ENCODE measurements around the gene C1QL1.
A peak's percentile ranks its signal among the peaks of the same experiment; 100 is the strongest.

The C1QL1 gene

DNA sequence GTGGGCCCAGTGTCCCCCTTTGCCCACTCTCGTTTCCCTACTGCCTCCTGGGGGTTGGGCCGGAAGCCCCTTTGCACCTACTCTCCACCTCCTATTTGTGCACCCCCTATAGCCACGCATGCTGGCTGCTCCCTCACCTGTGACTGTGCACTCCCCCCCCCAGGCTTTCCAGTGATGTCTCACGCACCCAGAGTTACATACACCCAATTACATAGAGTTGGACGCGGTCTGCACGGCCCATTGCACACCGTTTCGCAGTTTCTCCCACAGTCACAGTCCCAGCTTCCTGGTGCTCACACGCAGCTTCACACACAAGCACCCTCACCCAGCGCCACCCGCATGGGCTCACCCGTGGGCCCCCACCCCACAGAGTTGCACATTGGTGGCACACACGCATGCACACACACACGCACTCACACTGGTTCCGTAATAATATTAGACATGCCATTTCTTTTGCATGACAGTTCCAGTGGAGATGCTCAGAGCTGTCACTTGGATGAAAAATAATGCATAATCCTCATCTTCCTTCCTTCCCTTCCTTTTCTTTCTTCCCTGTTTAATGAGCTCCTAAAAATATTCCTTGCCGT lies 21.5 kb upstream of the C1QL1 start:
- no peak for DNase-seq

DNA sequence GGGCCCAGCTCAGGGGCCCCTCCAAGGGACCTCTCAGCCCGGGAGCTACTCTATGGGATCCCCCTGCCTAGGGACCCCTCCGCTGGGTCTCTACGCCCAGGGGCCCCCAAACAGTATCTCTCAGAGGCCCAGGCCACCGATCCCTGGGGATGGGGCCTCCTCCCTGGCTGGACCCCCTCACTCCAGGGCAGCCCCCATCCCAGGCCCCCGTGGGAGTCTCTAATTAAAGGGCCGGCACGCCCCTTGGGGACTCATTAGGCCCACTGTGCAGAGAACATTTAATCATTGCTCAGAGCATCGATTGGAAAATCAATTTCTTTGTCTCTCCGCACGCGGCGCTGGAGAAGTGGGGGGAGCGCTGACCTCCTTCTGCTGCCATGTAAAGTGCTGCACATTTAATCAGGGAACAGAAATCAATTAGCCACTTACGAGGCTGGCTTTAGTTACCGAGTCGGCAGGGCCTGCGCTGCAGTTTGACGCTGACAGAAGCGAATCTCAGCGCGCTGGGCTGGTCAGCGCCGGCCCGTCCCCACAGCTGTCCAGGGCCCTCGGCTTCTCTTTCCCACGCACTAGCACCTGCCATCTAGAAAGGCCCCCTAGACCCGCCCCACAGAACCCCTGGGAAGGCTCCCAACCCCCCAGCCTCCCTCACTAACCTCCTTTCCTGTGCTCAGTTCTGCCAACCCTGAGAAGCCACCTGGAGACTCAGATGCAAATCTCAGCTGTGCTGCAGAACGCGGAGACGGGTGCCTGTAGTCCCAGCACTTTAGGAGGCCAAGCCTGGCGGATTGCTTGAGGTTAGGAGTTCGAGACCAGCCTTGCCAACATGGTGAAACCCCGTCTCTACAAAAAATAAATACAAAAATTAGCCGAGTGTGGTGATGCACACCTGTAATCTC lies 20.2 kb upstream of the C1QL1 start:
- no peak for DNase-seq

- DNase-seq: no peak
Observed at GRCh38 chr17:44983563-44983962, 15.5 kb upstream of the C1QL1 start.

GRCh38 chr17:44982113-44982702 lies 14.1 kb upstream of the C1QL1 start:
- no peak for DNase-seq

DNA sequence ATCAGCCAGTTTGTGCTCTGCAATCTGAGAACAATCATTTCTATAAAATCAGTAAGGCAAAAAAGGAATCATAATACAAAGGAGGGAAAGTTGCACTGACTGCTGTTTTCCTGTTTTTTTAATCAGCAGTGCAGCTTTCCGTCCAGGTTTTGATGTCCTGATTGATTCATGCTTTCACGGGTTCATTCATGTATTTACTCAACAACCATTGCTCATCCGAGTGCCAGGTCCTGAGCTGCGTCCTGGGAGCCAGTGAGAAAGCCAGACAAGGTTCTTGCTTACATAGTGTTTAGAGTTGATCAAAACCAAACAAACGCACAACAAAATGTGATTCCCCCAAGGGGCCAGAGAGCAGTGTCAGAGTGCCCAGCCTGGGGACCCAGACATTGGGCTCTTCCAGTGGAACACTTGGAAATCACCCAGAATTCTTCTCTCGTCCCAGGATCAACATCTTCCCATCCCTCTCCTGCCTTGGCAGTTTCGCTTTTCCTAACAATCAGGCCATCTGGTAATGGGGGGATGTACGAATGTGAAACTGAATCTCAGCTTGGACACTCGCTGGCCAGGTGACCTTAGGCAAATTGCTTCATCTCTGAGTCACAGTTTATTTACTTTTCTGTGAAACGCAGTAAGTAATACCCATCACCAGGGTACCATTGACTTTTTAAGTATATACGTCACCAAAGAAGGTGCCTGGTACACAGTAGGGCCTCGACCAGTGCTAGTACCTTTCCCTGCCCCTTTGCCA lies 13.3 kb upstream of the C1QL1 start:
- DNase-seq: no peak

- DNase-seq: no peak
Observed at GRCh38 chr17:44979426-44979995, 11.4 kb upstream of the C1QL1 start.

- no peak for DNase-seq
Observed at GRCh38 chr17:44978807-44979206, 10.7 kb upstream of the C1QL1 start.

DNA sequence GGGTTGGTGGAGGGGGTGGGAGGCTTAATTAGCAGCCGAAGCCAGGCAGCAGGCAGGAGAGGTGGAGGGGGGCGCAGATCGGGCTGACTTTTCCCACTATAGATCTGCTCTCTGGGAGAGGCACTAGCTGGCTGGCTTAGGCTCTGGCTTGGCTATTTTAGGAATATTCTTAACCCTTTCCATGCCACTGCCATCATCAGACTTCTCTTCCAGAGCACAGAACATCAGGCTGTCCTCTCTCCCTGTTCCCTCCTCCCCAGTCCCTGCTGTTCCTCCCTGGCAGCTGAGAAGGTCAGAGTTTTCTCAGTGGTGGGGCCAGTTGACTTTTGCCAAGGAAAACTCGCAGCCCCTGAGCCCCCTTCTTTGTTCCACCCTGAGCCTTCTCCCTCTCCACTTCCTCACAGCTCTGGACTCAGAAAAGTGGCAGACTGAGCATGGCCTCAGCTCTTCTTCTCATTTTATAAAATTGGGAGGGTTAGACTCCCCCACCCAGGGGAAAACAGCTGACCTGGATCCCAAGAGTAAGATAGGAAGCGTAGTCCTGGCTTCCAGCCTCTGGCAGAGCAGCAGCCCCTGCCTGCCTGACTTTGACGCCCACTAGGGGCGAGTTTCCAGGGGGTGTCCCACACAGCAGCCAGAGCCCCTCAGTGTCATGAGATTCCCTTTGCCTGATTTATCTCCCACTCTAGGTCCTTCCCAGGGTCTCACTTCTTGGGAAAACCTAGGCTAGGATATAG lies 9.9 kb upstream of the C1QL1 start:
- DNase-seq: no peak

DNA sequence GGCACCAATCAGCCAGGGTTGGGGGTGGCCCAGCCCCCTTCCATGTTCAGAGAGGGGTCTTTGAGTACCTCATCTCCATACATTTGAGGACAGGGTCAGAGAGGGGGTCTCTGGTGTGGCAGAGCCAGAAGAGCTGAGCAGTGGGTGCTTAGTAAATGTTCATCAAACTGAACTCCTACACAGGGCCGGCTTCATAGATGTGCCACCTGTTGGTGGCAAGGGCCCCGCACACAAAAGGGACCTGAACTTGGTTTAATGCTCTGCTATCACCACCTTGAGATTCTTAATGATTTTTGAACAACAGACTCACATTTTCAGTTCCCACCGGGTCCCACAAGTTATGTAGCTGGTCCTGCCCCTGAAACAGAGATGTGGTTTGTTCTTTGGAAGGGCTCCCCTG lies 9.0 kb upstream of the C1QL1 start:
- DNase-seq: no peak

DNA sequence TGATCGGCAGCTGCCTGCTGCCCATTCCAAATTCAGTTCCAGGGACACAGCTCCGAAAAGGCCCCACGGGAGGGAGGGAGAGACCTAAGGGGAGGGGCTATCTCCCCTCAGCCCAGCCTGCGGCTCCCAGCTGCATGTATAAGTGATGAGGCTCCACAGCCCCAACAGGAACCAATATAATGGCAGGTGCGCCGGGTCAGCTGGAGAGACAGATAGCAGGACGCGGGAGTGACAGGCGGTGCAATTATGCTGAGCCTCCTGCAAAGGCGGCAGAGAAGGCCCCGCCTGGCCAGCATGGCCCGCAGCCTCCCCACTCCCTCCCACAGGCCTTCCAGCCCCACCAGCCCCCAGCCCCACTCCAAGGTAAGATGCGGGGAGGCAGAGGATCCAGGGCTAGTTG lies 8.1 kb upstream of the C1QL1 start:
- no peak for DNase-seq

- no peak for DNase-seq
Observed at GRCh38 chr17:44972953-44973352, 4.8 kb upstream of the C1QL1 start.

DNA sequence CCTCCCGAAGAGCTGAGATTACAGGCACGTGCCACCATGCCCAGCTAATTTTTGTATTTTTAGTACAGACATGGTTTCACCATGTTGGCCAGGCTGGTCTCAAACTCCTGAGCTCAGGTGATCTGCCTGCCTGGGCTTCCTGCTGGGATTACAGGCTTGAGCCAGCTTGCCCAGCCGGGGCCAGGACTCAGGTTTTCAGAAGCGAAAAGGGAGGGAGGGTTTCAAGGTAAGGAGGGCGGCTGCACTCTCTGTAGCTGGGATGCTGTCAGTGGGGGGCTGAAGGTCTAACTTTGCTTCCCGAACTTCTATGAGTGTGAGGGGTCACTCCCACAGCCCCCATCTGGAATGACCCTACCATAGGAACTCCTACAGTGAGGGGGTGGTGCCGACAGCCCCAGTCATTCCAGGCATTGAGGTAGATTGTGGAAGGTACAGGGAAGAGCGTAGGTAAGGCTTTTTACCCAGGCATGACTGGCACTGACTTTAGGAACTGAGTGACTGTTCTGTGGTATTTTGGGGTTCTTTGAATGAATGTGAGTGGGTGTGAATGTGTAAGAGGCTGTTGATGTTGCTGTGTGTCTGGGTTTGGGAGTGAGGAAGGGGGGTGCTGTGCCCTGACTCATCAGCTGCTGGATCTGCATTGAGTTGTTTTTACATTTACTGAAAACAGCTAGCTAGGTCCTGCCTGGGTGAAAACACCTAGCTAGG lies 3.8 kb upstream of the C1QL1 start:
- peak in 2 of 51 donors; percentile 39 to 52 for DNase-seq

- DNase-seq: peak in 28 of 51 donors; percentile 6 to 61 (median 35)
Observed at GRCh38 chr17:44970136-44970741, 2.1 kb upstream of the C1QL1 start.

DNA sequence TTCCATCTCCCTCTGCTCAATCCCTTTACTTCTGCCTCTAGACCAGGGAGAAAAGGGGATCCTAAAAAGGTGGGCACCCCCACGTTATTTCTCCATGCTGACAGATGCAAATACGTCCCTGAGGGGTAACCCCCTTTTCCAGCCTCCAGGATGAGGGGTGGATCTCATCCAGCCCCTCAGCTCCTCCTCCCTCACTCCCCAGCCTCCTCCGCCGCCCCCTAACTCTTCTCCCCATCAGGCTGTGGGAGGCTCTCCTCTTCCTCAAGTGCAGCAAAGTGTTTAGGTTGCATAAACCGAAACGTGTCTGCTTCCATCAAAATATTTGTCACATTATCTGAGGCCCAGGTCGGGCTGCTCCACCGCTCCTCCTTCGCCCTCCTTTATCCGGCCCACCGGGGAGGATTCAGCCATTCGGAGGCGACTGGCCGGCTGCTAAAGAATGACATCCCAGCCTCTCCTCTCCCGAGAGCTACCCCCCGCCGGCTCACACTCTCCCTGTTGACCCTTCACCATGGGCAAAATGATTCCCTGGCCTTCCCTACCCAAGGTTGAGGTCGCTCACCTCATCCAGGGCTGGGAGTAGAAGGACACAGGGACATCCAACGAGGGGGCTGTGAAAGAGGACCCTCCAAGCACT lies 1.2 kb upstream of the C1QL1 start:
- no peak for DNase-seq

DNA sequence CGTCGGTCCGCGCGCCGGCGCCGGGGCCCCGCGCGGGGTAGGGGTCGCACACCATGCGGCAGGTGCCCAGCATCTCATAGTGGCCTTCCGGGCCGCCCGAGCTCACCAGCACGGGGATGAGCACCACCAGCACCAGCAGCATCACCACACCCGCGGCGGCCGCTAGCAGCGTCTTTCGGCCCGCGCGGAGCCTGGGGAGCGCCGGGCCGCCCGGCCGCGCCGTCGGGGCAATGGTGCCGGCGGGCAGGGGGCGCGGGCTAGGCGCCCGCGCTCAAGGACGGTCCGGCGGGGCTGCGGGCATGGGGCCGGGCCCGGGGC lies 237 bp downstream of the C1QL1 start:
- no peak for DNase-seq

GRCh38 chr17:44967026-44967906 lies 837 bp downstream of the C1QL1 start:
- DNase-seq: no peak

DNA sequence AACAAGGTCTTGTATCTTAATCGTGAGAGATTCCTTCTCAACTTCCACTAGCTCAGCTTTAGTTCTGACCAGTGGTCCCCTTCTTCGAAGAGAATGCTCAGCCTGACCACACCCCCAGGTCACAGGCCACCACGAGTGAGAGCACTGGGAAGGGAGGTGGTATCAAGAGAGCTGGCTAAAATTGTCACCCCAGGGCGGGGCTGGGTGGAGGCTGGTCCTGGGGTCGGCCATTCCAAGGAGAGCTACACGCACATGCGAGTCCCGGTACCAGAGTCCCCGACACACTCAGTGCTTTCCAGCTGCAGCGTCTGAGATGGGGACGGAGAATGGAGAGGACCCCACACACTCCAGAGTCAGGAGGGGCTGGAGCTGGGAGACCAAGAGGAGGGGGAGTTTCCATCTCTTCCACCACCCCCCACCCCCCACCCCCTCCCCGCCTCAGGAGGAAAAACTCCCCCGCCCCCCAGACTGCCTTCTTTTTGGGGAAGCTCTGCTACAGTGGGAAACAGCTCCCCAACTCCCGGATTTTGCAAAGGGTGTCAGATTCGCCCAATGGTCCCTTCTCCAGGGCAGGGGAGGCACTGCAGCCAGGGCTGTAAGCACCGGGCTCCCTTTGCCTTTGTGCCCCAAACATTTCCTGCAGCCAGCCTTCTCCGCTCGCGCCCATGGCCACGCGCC lies 1.6 kb downstream of the C1QL1 start:
- no peak for DNase-seq
